LNCAP (cell line): ENCODE data around the gene PLD5.
A peak's percentile ranks its signal among the peaks of the same experiment; 100 is the strongest.

Source experiments
- TF ChIP-seq, protein P1 (sequence below): fragments of 450-650 bp; IDR thresholded peaks from 2 replicates; pipeline ENCODE4 v1.5.1; 2017; ENCODE audit warnings: mild to moderate bottlenecking

PLD5 gene

DNA sequence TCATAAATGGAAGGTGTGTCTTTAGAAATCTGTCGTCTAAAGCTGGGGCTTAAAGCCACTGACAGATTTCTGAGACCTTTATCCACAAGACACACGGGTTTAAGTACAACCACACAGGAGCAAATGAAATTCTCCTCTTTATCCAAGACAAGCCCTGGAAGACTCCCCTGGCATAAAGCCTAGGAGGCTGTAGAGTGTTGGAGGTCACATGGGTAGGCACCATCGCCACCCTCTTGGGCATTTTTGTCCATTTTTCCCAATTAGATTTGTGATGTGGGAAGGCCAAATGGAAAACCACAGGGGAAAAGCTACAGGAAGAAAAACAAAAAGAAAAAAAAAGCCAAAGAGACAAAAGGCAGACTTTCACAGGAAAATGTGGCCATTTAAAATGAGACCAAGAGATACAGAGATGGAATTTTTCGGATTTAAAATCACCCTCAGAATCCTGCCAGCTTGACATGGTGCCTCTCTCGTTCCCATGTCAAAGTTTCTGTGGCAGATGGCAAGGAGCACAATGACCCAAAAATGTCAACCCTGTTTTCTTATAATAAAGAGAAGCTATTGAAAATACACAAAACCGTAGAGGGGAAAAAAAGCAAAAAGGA, 91.9 kb downstream of the PLD5 start:
- TF ChIP-seq, protein P1, sequence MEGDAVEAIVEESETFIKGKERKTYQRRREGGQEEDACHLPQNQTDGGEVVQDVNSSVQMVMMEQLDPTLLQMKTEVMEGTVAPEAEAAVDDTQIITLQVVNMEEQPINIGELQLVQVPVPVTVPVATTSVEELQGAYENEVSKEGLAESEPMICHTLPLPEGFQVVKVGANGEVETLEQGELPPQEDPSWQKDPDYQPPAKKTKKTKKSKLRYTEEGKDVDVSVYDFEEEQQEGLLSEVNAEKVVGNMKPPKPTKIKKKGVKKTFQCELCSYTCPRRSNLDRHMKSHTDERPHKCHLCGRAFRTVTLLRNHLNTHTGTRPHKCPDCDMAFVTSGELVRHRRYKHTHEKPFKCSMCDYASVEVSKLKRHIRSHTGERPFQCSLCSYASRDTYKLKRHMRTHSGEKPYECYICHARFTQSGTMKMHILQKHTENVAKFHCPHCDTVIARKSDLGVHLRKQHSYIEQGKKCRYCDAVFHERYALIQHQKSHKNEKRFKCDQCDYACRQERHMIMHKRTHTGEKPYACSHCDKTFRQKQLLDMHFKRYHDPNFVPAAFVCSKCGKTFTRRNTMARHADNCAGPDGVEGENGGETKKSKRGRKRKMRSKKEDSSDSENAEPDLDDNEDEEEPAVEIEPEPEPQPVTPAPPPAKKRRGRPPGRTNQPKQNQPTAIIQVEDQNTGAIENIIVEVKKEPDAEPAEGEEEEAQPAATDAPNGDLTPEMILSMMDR: no peak

DNA sequence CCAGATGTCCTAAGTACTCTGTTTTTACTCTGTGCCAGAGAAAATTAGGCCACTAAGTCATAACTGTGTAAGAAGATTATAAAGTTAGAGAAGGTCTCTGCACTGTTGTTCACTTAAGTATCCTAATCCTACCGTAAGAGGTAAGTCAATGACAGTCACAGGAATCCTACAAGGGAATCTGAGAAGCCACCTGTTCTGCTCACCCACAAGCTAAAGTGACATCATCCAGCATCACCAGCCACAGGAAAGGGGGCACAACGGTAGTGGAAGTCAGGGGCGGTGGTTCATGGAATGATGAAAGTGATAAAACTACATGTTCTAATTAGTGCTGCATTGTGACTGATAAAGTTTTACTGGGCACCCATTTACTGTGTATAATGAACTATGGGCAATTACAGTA, 92.7 kb downstream of the PLD5 start:
- TF ChIP-seq, protein P1: no peak

DNA sequence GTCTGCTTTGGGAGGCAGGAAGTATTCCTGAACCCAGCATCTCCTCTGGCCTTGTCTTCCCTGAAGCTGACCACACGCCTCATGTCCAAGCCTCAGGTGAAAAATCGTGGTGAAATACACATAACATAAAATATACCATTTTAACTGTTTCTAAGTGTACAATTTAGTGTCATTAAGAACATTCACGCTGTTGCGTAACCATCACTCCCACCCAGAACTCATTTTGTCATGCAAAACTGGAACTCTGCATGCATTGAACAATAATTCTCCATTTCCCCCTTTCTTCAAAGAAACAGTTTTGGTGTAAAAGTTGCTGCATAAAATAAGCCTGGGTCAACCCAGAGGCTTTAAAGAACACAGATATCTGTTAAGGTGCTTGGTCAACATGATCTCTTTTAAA, 93.5 kb downstream of the PLD5 start:
- TF ChIP-seq, protein P1: no peak

DNA sequence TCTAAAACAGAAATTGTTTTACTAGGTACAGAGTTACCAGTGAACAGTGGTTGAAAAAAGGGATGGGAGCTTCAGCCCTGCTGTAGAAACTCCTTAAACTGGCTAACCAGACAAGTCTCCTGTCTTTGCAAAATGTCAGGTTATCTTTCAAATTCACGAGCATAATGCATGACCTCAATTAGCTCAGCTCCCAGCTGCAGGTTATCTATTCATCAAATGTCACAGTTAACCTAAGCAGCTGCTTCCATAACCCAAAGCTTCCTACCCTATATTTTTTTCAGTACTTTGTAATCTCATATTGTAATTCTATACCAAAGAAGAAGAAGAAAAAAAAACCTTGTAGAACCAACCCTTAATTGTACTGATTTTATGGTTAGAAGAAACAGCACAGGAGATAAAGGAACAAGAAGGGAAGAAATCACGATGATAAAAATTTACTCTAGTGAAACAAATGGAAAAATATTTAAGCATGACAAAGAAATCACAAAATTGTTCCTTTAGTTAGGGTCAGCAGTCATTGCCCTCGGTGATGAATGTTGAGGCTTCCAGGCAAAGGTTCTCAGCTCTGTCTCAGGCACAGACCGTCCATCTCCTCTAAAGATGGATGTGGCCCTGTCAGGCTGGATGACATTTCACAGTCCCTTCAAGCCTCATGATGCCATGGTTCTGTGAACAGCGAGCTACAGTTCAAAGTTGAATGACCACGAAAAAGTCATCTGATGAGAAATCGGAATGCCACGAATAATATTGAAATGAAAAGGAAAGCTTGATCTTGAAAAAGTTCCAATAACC, 95.9 kb downstream of the PLD5 start:
- TF ChIP-seq, protein P1: no peak

DNA sequence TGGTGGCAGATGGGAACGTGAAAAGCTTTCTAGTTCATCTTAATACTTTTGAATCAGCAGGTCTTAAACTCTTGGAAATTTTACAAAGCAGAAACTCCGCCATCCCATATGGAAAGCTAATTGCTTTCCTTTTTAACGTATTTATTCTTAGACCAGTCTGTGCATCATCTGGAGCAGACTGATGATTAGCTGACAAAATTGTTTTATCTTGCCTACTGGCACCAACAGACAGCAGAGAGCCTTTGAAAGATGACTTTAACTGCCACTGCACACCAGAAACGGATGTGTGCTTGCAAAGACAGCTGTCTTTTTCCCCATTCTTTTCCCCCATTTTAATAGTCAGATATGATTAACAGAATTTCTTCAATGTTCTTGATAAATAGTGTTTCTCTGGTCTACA, 97.0 kb downstream of the PLD5 start:
- TF ChIP-seq, protein P1: no peak

DNA sequence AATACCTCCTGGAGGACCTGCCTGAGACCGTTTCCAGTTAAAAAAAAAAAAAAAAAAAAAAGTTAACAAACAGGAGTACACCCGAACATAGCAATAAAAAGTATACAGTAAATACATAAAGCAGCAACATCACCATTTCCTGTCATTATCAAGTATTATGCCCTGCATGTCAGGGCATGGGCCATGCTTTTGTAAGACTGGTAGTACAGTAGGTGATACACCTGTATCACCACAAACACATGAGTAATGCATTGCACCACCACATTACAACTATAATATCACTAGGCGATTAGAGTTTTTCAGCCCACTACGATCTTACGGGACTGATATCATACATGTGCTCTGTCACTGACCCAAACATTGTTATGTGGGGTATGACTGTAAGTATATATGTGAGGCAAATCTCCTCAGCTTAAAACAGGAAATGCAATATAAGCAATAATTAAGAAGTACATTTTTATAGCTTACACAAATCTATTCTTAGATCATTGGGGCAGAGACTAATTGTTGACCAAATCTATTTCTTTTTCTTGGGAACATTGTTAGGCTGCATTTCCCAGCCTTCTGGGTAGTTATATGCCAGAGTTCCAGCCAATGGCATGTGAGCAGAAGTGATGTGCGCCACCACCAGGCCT, 98.1 kb downstream of the PLD5 start:
- TF ChIP-seq, protein P1: no peak

DNA sequence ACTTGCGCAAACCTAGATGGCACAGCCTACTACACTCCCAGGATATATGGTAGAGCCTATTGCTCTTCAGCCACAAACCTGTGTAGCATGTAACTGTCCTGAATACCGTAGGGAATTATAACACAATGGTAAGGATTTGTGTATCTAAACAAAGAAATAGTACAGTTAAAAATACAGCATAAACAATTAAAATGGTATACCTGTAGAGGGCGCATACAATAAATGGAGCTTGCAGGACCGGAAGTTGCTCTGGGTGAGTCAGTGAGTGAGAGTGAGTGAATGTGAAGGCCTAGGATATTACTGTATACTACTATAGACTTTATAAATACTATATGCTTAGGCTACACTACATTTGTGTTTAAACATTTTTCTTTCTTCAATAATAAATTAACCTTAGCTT, 99.3 kb downstream of the PLD5 start:
- TF ChIP-seq, protein P1: peak; percentile 46; the same call in 1 of the 2 replicates
